Regular cardiac myocyte (primary cell): Measurements from ENCODE around the gene CHD9NB. TPM values are rescaled to one million over a fixed set of nuclear protein-coding genes. Genes with fewer than 3 reads are reported as not detected.

Experiments used
- total RNA-seq: library from RNA; depleted of rRNA; stranded (reverse); fragments of >200 nt; gene quantifications from 2 replicates; pipeline ENCODE4 v1.2.3, GENCODE V29; 2014

Gene CHD9NB
- 1.7 and 2.3 TPM in 2 replicates for total RNA-seq

GRCh38 chr16:53052519-53053501, at the start of gene CHD9NB:
TSS of gene CHD9NB (minus strand) at chr16:53052897. CDS start at chr16:53044158, 8,739 bp downstream.

DNA sequence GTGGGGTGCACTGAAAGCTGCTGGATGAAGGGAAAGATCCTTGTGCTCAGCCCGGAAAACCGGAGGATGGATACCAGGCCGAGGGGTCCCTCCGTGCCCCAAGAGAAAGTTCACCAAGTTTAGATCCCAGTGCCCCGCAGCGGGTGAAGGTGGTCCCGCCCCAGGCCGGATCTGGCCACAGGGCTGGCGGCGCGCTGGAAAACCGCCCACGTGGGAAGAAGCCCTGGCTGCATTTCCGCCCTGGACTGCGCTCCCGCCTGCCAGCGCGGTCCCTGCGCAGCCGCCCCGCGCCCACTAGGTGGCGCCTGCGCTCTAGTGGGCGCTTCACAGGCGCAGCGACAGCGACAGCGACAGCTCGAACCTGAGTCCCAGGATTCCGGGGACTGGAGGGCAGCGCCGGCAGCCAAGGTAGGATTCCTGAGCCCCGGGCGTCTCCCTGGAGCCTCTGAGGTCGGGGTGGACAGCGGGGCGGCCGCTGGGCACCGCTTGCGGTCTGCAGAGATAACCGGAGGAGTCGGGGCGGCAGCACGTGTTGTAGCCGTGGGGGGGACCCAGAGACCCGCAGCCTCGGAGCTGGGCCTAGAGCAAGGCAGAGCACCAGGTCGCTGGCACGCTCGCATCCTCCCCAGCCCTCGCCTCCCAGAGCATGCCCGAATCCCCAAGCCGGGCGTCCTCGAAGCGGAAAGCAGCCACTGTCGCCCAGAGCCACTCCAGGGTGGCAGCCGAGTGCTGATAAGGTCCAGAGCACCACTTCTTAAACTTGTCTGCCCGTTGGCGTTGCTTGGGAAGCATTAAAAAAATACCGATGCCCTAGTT, 2.2 kb upstream of the CHD9NB start, which contains the start of gene CHD9:
TSS of gene CHD9 (plus strand) at position 322 of the 816 bp plus-strand sequence. CDS start 101,099 bp downstream, outside the sequence.

Other genes with a start within 250 kb of the CHD9NB start
- 44.9 and 60.3 TPM in 2 replicates for gene CHD9, start 2.1 kb upstream of the CHD9NB start, total RNA-seq